MCF 10A (cell line): Measurements from ENCODE around the gene TPRX1. TPM values are rescaled to one million over a fixed set of nuclear protein-coding genes. Genes with fewer than 3 reads are reported as not detected.
"Not testable (repeated sequence)": the region's sequence is repeated elsewhere in the genome, so short reads cannot be mapped to it uniquely, and the experiment has no call there.

Experiments used
- BruUV-seq: library from RNA; stranded (reverse); fragments of 400-500 nt; replicated peaks from 2 replicates; lab custom pipeline; 2021; lab: Mats Ljungman, UMichigan
- CTCF ChIA-PET: fragments of 300-600 bp; sonication (Branson Sonifier 250); formaldehyde crosslinking; extraction: SDS; loops from one replicate; lab custom pipeline; 2021; ENCODE audit warnings: antibody characterized with exemption, inconsistent platforms; lab: Yijun Ruan, JAX
- POLR2A ChIA-PET: fragments of 300-600, 350-650 bp; sonication (Branson Sonifier 250); formaldehyde crosslinking; extraction: SDS; loops from one replicate; lab custom pipeline; 2020; ENCODE audit warnings: antibody characterized with exemption, inconsistent platforms; lab: Yijun Ruan, JAX
- DNase-seq: peaks from one replicate; pipeline ENCODE4 v3.0.0-alpha.2; 2018; ENCODE audit not compliant: unreplicated experiment
- H3K27ac Mint-ChIP-seq: one replicate; pipeline ENCODE4 v1.8.0; 2022; ENCODE audit warnings: mild to moderate bottlenecking, low read depth, mixed read lengths; ENCODE audit not compliant: unreplicated experiment
- H3K27me3 Mint-ChIP-seq: one replicate; pipeline ENCODE4 v1.8.0; 2022; ENCODE audit warnings: mixed read lengths; ENCODE audit not compliant: insufficient read depth, unreplicated experiment
- H3K36me3 Mint-ChIP-seq: one replicate; pipeline ENCODE4 v1.8.0; 2022; ENCODE audit warnings: mild to moderate bottlenecking, moderate library complexity, mixed read lengths; ENCODE audit not compliant: insufficient read depth, unreplicated experiment
- H3K4me1 Mint-ChIP-seq: one replicate; pipeline ENCODE4 v1.8.0; 2022; ENCODE audit warnings: mixed read lengths; ENCODE audit not compliant: insufficient read depth, unreplicated experiment
- H3K4me3 Mint-ChIP-seq: one replicate; pipeline ENCODE4 v1.8.0; 2022; ENCODE audit warnings: mild to moderate bottlenecking, moderate library complexity, mixed read lengths; ENCODE audit not compliant: unreplicated experiment
- H3K9me3 Mint-ChIP-seq: one replicate; pipeline ENCODE4 v1.8.0; 2022; ENCODE audit warnings: mixed read lengths; ENCODE audit not compliant: unreplicated experiment
- CTCF ChIP-seq: fragments of 200-600 bp; IDR thresholded peaks from one replicate; pipeline ENCODE4 v1.8.0; 2022; ENCODE audit warnings: antibody characterized with exemption, mild to moderate bottlenecking; ENCODE audit not compliant: unreplicated experiment
- intact Hi-C: fragments of 100-400 bp; cut with micrococcal nuclease; formaldehyde crosslinking; loops from 2 replicates; pipeline ENCODE4 v1.14.1; 2022
- total RNA-seq: library from RNA; stranded (reverse); gene quantifications from 2 replicates; pipeline ENCODE4 v1.2.3, GENCODE V29; 2022

Gene TPRX1
- total RNA-seq, 1 experiment from 2014 or later, result not detected

- POLR2A ChIA-PET, result interaction anchor here (0.7 kb wide), 2 partner anchors 72 to 634 kb away, joined by 3 read pairs; no protein-coding TSS in a partner anchor
- Mint-ChIP-seq H3K9me3 (no peaks in the 10 kb centered on the region), H3K4me3 (no peak overlapping the region), H3K36me3 (no peaks in the 10 kb centered on the region), H3K27me3 (no peaks in the 10 kb centered on the region), H3K27ac (no peak overlapping the region), H3K4me1 (no peaks in the 10 kb centered on the region)
- no peak for DNase-seq
- CTCF ChIA-PET, result interaction anchor here (0.5 to 2.0 kb wide), 6 partner anchors 11 to 549 kb away, joined by 3 to 7 read pairs (median 4); no protein-coding TSS in a partner anchor
- BruUV-seq, result no TSS peak
- intact Hi-C loops, result no loop called here
- TF ChIP-seq CTCF, result no peak
These were observed 7.6 kb downstream of the TPRX1 start for GRCh38 chr19:47796785-47797184.

DNA sequence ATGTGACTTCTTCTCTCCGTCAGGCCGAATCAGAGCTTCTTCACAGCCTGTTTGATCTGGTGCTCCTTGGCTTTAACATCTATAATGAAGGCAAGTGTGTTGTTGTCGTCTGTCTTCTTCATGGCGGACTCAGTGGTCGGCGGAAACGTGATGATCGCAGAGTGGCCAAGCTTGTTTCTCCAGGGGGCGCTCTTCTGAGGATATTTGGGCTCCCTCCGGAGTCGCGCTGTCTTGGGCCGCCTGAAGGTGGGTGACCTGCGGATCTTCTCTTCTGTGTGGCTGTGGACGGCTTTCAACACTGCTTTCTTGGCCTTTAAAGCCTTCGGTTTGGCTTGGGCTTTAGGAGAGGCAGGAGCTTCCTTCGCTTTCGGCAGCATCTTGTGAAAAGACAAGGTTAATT, 9.8 kb downstream of the TPRX1 start:
- intact Hi-C loops, result no loop called here
- no peak overlapping the region for H3K27ac Mint-ChIP-seq
- TF ChIP-seq CTCF, result no peak
- POLR2A ChIA-PET, result no interaction called here
- peaks cover 9% of the 10 kb centered on the region for H3K4me1 Mint-ChIP-seq
- no peaks in the 10 kb centered on the region for H3K27me3 Mint-ChIP-seq
- H3K9me3 Mint-ChIP-seq, result no peaks in the 10 kb centered on the region
- BruUV-seq, result no TSS peak
- H3K4me3 Mint-ChIP-seq, result no peak overlapping the region
- DNase-seq, result no peak
- CTCF ChIA-PET, result interaction anchor here (0.7 to 1.1 kb wide), 2 partner anchors 69 to 626 kb away, joined by 4 to 5 read pairs; no protein-coding TSS in a partner anchor
- H3K36me3 Mint-ChIP-seq, result no peaks in the 10 kb centered on the region

GRCh38 chr19:47792616-47793015, 11.7 kb downstream of the TPRX1 start:
- CTCF ChIA-PET, result interaction anchor here (0.6 to 1.9 kb wide), 5 partner anchors 8 to 71 kb away, joined by 3 to 9 read pairs (median 6); no protein-coding TSS in a partner anchor
- Mint-ChIP-seq H3K9me3 (no peaks in the 10 kb centered on the region), H3K27ac (no peak overlapping the region), H3K36me3 (no peaks in the 10 kb centered on the region), H3K4me3 (no peak overlapping the region), H3K4me1 (peaks cover 9% of the 10 kb centered on the region), H3K27me3 (no peaks in the 10 kb centered on the region)
- DNase-seq, result no peak
- TF ChIP-seq CTCF, result no peak
- no TSS peak for BruUV-seq
- POLR2A ChIA-PET, result interaction anchor here (0.6 kb wide), 1 partner anchor 27 kb away, joined by 4 read pairs; no protein-coding TSS in a partner anchor
- intact Hi-C loops, result no loop called here

GRCh38 chr19:47790398-47790814, 13.9 kb downstream of the TPRX1 start:
- TF ChIP-seq CTCF, result peak; percentile 84
- ChIA-PET CTCF (interaction anchor here (0.6 to 1.5 kb wide), 29 partner anchors 9 to 757 kb away, joined by 3 to 14 read pairs (median 3); partner anchors contain the start of genes SELENOW, SYNGR4 and TMEM143), POLR2A (interaction anchor here (0.7 to 1.1 kb wide), 2 partner anchors 78 to 442 kb away, joined by 3 to 4 read pairs; partner anchors contain the start of gene DHX34)
- Mint-ChIP-seq H3K27ac (no peak overlapping the region), H3K4me3 (no peak overlapping the region), H3K27me3 (no peaks in the 10 kb centered on the region), H3K9me3 (no peaks in the 10 kb centered on the region), H3K36me3 (peaks cover 4% of the 10 kb centered on the region), H3K4me1 (peaks cover 9% of the 10 kb centered on the region)
- BruUV-seq, result no TSS peak
- intact Hi-C loops, result loop anchor here (1.0 kb wide), 1 partner anchor 73 kb away; no protein-coding TSS in a partner anchor
- peak; percentile 82 for DNase-seq

DNA sequence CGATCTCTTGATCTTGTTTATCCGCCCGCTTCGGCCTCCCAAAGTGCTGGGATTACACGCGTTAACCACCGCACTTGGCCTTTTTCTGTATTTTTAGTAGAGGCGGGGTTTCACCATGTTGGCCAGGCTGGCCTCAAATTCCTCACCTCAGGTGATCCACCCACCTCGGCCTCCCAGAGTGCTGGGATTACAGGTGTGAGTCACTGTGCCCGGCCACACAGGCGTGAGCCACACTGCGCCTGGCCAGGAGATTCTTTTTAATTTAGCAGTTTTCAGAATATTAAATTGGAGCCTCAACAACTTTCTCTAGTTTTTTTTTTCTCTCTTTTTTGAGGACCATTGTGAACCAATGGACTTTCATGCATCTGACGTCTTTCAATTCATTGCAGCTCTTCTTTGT, 14.5 kb downstream of the TPRX1 start:
- ChIA-PET POLR2A (interaction anchor here (1.1 kb wide), 1 partner anchor 77 kb away, joined by 4 read pairs; no protein-coding TSS in a partner anchor), CTCF (interaction anchor here (0.6 to 1.5 kb wide), 28 partner anchors 9 to 1133 kb away, joined by 3 to 14 read pairs (median 3); partner anchors contain the start of gene SELENOW)
- H3K27ac Mint-ChIP-seq, H3K9me3 Mint-ChIP-seq, BruUV-seq, H3K4me3 Mint-ChIP-seq, H3K4me1 Mint-ChIP-seq, H3K27me3 Mint-ChIP-seq: not testable (repeated sequence)
- intact Hi-C loops, result loop anchor here (1.0 to 5.0 kb wide), 3 partner anchors 73 to 353 kb away; partner anchors contain the start of gene EHD2
- DNase-seq, result peak; percentile 43
- peaks cover 10% of the 10 kb centered on the region for H3K36me3 Mint-ChIP-seq

DNA sequence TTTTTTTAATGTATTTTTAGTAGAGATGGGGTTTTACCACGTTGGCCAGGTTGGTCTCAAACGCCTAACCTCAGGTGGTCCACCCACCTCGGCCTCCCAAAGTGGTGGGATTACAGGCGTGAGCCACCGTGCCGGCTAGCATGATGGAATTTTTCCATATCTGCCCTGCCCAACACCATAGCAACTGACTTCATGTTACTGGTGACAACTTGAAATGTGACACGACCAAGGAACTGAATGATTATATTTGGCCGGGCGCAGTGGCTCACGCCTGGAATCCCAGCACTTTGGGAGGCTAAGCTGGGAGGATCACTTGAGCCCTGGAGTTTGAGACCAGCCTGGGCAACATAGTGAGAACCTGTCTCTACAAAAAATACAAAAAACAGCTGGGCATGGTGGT, 17.0 kb downstream of the TPRX1 start:
- BruUV-seq, H3K27ac Mint-ChIP-seq, H3K4me3 Mint-ChIP-seq, H3K4me1 Mint-ChIP-seq, H3K27me3 Mint-ChIP-seq, DNase-seq, H3K9me3 Mint-ChIP-seq: not testable (repeated sequence)
- POLR2A ChIA-PET, result interaction anchor here (1.2 to 1.5 kb wide), 2 partner anchors 9 to 75 kb away, joined by 3 to 5 read pairs; partner anchors contain the start of genes EHD2 and SELENOW
- CTCF ChIA-PET, result interaction anchor here (0.6 to 1.4 kb wide), 3 partner anchors 8 to 76 kb away, joined by 3 to 5 read pairs (median 4); no protein-coding TSS in a partner anchor
- H3K36me3 Mint-ChIP-seq, result peaks cover 35% of the 10 kb centered on the region
- intact Hi-C loops, result loop anchor here (5.0 kb wide), 1 partner anchor 350 kb away; no protein-coding TSS in a partner anchor
